NB4 (cell line): ENCODE results near the gene THOC2.

Experiments used
- DNase-seq: peaks from one replicate; pipeline ENCODE4 v3.0.0; 2010; ENCODE audit warnings: low read depth
- H3K4me3 ChIP-seq: one replicate; pipeline ENCODE4 v1.5.1; 2011; ENCODE audit warnings: mild to moderate bottlenecking, low read depth, low read length, moderate library complexity
- CTCF ChIP-seq: IDR thresholded peaks from one replicate; pipeline ENCODE4 v1.5.1; 2012; ENCODE audit warnings: low read depth, low read length
- MAX ChIP-seq: IDR thresholded peaks from 2 replicates; pipeline ENCODE4 v1.6.1; 2011; ENCODE audit warnings: low read depth, low read length
- MYC ChIP-seq: IDR thresholded peaks from 2 replicates; pipeline ENCODE4 v1.6.1; 2011; ENCODE audit warnings: low read depth, low read length
- POLR2A ChIP-seq: IDR thresholded peaks from 2 replicates; pipeline ENCODE4 v1.6.1; 2011; ENCODE audit warnings: mild to moderate bottlenecking; ENCODE audit not compliant: insufficient read length; ENCODE audit errors: extremely low read depth

The THOC2 gene

GRCh38 chrX:123745511-123745910 lies 12.7 kb upstream of the THOC2 start:
- TF ChIP-seq MYC (no peak), POLR2A (no peak), CTCF (no peak), MAX (no peak)
- H3K4me3 ChIP-seq: no peak overlapping the region
- no peak for DNase-seq

- DNase-seq: no peak
- H3K4me3 ChIP-seq: no peak overlapping the region
- TF ChIP-seq CTCF: no peak
- no peak for TF ChIP-seq MAX
- TF ChIP-seq MYC: no peak
- no peak for TF ChIP-seq POLR2A
Observed at GRCh38 chrX:123743312-123743711, 10.5 kb upstream of the THOC2 start.

GRCh38 chrX:123742440-123742839 lies 9.6 kb upstream of the THOC2 start:
- TF ChIP-seq MYC: no peak
- no peak for TF ChIP-seq CTCF
- TF ChIP-seq MAX: no peak
- no peak for TF ChIP-seq POLR2A
- no peak overlapping the region for H3K4me3 ChIP-seq
- no peak for DNase-seq

- no peak for DNase-seq
- TF ChIP-seq POLR2A (no peak), MAX (no peak), CTCF (no peak), MYC (no peak)
- H3K4me3 ChIP-seq: no peak overlapping the region
Observed at GRCh38 chrX:123740536-123740935, 7.7 kb upstream of the THOC2 start.

GRCh38 chrX:123740006-123740405 lies 7.2 kb upstream of the THOC2 start:
- TF ChIP-seq POLR2A: no peak
- TF ChIP-seq CTCF: peak; percentile 1
- no peak overlapping the region for H3K4me3 ChIP-seq
- no peak for DNase-seq

GRCh38 chrX:123739474-123739873 lies 6.6 kb upstream of the THOC2 start:
- H3K4me3 ChIP-seq: no peak overlapping the region
- TF ChIP-seq MAX (no peak), MYC (no peak), POLR2A (no peak), CTCF (no peak)
- no peak for DNase-seq
